HepG2 (cell line): ENCODE results near the gene ZNHIT6. TPM values are rescaled to one million over a fixed set of nuclear protein-coding genes. Genes with fewer than 3 reads are reported as not detected.

Experiments used
- ADNP ChIP-seq: sonication (generic); formaldehyde crosslinking; IDR thresholded peaks from 2 replicates; pipeline ENCODE4 v1.4.0; 2020; ENCODE audit warnings: missing genetic modification reagents
- ARNT2 ChIP-seq: sonication (generic); formaldehyde crosslinking; IDR thresholded peaks from 2 replicates; pipeline ENCODE4 v1.8.0; 2022; ENCODE audit warnings: mild to moderate bottlenecking, low read depth, missing genetic modification reagents, moderate library complexity
- FOSL2 ChIP-seq: sonication (generic); formaldehyde crosslinking; IDR thresholded peaks from 2 replicates; pipeline ENCODE4 v1.4.0; 2020; ENCODE audit warnings: missing genetic modification reagents
- FOXK2 ChIP-seq: fragments of 450-650 bp; IDR thresholded peaks from 2 replicates; pipeline ENCODE4 v1.6.1; 2016
- HCFC1 ChIP-seq: fragments of 150-350 bp; IDR thresholded peaks from 2 replicates; pipeline ENCODE4 v1.6.1; 2014; ENCODE audit warnings: low read depth, low read length
- KAT7 ChIP-seq: IDR thresholded peaks from 2 replicates; pipeline ENCODE4 v1.6.1; 2018; ENCODE audit warnings: borderline replicate concordance, missing compliant biosample characterization
- WIZ ChIP-seq: sonication (generic); formaldehyde crosslinking; IDR thresholded peaks from 2 replicates; pipeline ENCODE4 v1.5.1; 2020; ENCODE audit warnings: mild to moderate bottlenecking, missing genetic modification reagents
- ZFP62 ChIP-seq: sonication (generic); formaldehyde crosslinking; IDR thresholded peaks from 2 replicates; pipeline ENCODE4 v1.4.0; 2020; ENCODE audit warnings: missing genetic modification reagents
- ZNF143 ChIP-seq: sonication (generic); formaldehyde crosslinking; IDR thresholded peaks from 2 replicates; pipeline ENCODE4 v1.4.0; 2020; ENCODE audit warnings: missing genetic modification reagents
- ZNF232 ChIP-seq: sonication (generic); formaldehyde crosslinking; IDR thresholded peaks from 2 replicates; pipeline ENCODE4 v1.4.0; 2020; ENCODE audit warnings: missing genetic modification reagents, borderline replicate concordance
- ZNF460 ChIP-seq: sonication (generic); formaldehyde crosslinking; IDR thresholded peaks from 2 replicates; pipeline ENCODE4 v1.5.1; 2020; ENCODE audit warnings: missing genetic modification reagents, mild to moderate bottlenecking, borderline replicate concordance
- ZNF543 ChIP-seq: sonication (generic); formaldehyde crosslinking; IDR thresholded peaks from 2 replicates; pipeline ENCODE4 v1.4.0; 2020; ENCODE audit warnings: mild to moderate bottlenecking, missing genetic modification reagents
- polyA plus RNA-seq, 8 experiments: library from polyadenylated mRNA; depleted of rRNA in 3 of 8; stranded (reverse) in 7 of 8; unstranded in 1 of 8; fragments of >200 nt; fragmentation: Illumina TruSeq in 4 of 8; extraction: Trizol in 4 of 8; gene quantifications; 2 replicates each; pipeline versions ENCODE4 v1.2.1 to v1.2.3, GENCODE V29; 2011 to 2016; ENCODE audit warnings: low read depth in 4 of 8, missing spikeins in 1 of 8, mixed read lengths in 1 of 8; ENCODE audit not compliant: insufficient read depth in 1 of 8
- total RNA-seq, 5 experiments: library from RNA; depleted of rRNA; stranded (reverse); fragments of >200 nt; fragmentation: Illumina TruSeq; extraction: Trizol; gene quantifications; 2 replicates each; pipeline ENCODE4 v1.2.3, GENCODE V29; 2016; ENCODE audit warnings: low read depth in 1 of 5
- TF ChIP-seq, protein P1 (sequence below): sonication (generic); formaldehyde crosslinking; IDR thresholded peaks from 2 replicates; pipeline ENCODE4 v1.8.1; 2022; ENCODE audit warnings: low read depth, mild to moderate bottlenecking, missing genetic modification reagents
- TF ChIP-seq, protein P2 (sequence below): sonication (generic); formaldehyde crosslinking; IDR thresholded peaks from 2 replicates; pipeline ENCODE4 v1.8.1; 2023; ENCODE audit warnings: missing genetic modification reagents, inconsistent platforms, borderline replicate concordance
- TF ChIP-seq, protein P3 (sequence below): sonication (generic); formaldehyde crosslinking; IDR thresholded peaks from 2 replicates; pipeline ENCODE4 v1.5.0; 2020; ENCODE audit warnings: mild to moderate bottlenecking, missing genetic modification reagents
- TF ChIP-seq, protein P4 (sequence below): sonication (generic); formaldehyde crosslinking; IDR thresholded peaks from 2 replicates; pipeline ENCODE4 v1.5.1; 2020; ENCODE audit warnings: mild to moderate bottlenecking, missing genetic modification reagents, moderate library complexity
- TF ChIP-seq, protein P5 (sequence below): sonication (generic); formaldehyde crosslinking; IDR thresholded peaks from 2 replicates; pipeline ENCODE4 v1.8.0; 2022; ENCODE audit warnings: mild to moderate bottlenecking, missing genetic modification reagents

ZNHIT6 gene
- total and polyA plus RNA-seq, 2 of the 13 experiments (the other 11 are each of a cell fraction or from before 2014, with no cell fraction given) = 6.0 to 15.2 TPM

DNA sequence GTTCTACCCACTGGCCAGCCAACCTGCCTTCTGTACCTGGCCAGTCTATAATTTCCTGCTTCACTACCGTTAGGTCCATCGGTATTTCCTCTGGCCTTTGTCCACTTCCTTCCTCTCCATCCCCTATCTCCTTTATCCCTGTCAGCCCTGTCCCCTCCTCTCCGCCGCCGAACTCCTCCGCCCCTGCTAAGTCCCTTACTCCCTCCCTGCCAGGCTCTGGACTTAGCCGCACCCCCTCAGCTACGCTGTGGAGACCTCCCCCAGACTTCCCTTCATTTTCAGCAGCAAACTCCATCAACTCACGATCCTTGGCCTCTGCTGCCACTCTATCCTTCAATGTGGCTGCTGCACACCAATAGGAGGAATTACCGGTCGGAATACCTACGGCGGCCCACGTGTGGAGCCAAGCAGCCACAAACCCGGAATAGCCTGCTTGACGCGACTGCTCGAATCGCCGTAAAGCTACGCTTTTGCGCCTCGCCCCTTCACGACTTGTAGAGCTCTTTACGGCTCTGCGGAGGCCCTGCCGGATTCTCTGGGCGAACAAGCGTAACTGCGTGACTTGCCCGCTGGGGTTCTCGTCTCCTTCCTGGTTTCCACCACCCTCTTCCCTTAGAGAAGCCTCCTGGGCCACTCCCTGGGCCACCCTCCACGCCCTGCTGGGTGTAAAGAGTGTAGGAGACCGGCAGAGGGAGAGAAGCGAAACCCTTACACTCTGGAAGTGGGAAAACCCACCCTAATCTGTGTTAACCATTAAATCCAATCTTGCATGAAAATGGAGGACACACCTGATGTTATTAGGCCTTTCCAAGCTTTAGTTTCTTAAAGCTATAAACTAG, at the start of gene ZNHIT6 (continued):
- TF ChIP-seq ZNF143 (CRISPR knock-in tag) (peak; percentile 39; the same call in 1 of the 2 replicates), FOXK2 (0 out of 2 replicates have a peak, but pooled peaks have one; percentile 11), KAT7 (CRISPR knock-in tag) (peak; percentile 82), ZNF460 (CRISPR knock-in tag) (peak; percentile 36; the same call in 1 of the 2 replicates), FOSL2 (peak; percentile 43; the same call in 1 of the 2 replicates), ADNP (CRISPR knock-in tag) (no peak), HCFC1 (0 out of 2 replicates have a peak, but pooled peaks have one; percentile 39), WIZ (CRISPR knock-in tag) (peak; percentile 66; the same call in 1 of the 2 replicates), ARNT2 (peak; percentile 70), ZNF543 (CRISPR knock-in tag) (peak; percentile 74; the same call in 1 of the 2 replicates), ZFP62 (CRISPR knock-in tag) (no peak), ZNF232 (CRISPR knock-in tag) (peak; percentile 32; the same call in 1 of the 2 replicates)
- TF ChIP-seq, protein P1, sequence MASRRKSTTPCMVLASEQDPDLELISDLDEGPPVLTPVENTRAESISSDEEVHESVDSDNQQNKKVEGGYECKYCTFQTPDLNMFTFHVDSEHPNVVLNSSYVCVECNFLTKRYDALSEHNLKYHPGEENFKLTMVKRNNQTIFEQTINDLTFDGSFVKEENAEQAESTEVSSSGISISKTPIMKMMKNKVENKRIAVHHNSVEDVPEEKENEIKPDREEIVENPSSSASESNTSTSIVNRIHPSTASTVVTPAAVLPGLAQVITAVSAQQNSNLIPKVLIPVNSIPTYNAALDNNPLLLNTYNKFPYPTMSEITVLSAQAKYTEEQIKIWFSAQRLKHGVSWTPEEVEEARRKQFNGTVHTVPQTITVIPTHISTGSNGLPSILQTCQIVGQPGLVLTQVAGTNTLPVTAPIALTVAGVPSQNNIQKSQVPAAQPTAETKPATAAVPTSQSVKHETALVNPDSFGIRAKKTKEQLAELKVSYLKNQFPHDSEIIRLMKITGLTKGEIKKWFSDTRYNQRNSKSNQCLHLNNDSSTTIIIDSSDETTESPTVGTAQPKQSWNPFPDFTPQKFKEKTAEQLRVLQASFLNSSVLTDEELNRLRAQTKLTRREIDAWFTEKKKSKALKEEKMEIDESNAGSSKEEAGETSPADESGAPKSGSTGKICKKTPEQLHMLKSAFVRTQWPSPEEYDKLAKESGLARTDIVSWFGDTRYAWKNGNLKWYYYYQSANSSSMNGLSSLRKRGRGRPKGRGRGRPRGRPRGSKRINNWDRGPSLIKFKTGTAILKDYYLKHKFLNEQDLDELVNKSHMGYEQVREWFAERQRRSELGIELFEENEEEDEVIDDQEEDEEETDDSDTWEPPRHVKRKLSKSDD (CRISPR knock-in tag) = no peak
- TF ChIP-seq, protein P2, sequence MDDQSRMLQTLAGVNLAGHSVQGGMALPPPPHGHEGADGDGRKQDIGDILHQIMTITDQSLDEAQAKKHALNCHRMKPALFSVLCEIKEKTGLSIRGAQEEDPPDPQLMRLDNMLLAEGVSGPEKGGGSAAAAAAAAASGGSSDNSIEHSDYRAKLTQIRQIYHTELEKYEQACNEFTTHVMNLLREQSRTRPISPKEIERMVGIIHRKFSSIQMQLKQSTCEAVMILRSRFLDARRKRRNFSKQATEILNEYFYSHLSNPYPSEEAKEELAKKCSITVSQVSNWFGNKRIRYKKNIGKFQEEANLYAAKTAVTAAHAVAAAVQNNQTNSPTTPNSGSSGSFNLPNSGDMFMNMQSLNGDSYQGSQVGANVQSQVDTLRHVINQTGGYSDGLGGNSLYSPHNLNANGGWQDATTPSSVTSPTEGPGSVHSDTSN (CRISPR knock-in tag) = no peak
- TF ChIP-seq, protein P3, sequence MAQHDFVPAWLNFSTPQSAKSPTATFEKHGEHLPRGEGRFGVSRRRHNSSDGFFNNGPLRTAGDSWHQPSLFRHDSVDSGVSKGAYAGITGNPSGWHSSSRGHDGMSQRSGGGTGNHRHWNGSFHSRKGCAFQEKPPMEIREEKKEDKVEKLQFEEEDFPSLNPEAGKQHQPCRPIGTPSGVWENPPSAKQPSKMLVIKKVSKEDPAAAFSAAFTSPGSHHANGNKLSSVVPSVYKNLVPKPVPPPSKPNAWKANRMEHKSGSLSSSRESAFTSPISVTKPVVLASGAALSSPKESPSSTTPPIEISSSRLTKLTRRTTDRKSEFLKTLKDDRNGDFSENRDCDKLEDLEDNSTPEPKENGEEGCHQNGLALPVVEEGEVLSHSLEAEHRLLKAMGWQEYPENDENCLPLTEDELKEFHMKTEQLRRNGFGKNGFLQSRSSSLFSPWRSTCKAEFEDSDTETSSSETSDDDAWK (CRISPR knock-in tag) = no peak
- TF ChIP-seq, protein P4, sequence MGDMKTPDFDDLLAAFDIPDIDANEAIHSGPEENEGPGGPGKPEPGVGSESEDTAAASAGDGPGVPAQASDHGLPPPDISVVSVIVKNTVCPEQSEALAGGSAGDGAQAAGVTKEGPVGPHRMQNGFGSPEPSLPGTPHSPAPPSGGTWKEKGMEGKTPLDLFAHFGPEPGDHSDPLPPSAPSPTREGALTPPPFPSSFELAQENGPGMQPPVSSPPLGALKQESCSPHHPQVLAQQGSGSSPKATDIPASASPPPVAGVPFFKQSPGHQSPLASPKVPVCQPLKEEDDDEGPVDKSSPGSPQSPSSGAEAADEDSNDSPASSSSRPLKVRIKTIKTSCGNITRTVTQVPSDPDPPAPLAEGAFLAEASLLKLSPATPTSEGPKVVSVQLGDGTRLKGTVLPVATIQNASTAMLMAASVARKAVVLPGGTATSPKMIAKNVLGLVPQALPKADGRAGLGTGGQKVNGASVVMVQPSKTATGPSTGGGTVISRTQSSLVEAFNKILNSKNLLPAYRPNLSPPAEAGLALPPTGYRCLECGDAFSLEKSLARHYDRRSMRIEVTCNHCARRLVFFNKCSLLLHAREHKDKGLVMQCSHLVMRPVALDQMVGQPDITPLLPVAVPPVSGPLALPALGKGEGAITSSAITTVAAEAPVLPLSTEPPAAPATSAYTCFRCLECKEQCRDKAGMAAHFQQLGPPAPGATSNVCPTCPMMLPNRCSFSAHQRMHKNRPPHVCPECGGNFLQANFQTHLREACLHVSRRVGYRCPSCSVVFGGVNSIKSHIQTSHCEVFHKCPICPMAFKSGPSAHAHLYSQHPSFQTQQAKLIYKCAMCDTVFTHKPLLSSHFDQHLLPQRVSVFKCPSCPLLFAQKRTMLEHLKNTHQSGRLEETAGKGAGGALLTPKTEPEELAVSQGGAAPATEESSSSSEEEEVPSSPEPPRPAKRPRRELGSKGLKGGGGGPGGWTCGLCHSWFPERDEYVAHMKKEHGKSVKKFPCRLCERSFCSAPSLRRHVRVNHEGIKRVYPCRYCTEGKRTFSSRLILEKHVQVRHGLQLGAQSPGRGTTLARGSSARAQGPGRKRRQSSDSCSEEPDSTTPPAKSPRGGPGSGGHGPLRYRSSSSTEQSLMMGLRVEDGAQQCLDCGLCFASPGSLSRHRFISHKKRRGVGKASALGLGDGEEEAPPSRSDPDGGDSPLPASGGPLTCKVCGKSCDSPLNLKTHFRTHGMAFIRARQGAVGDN (CRISPR knock-in tag) = peak; percentile 95
- TF ChIP-seq, protein P5, sequence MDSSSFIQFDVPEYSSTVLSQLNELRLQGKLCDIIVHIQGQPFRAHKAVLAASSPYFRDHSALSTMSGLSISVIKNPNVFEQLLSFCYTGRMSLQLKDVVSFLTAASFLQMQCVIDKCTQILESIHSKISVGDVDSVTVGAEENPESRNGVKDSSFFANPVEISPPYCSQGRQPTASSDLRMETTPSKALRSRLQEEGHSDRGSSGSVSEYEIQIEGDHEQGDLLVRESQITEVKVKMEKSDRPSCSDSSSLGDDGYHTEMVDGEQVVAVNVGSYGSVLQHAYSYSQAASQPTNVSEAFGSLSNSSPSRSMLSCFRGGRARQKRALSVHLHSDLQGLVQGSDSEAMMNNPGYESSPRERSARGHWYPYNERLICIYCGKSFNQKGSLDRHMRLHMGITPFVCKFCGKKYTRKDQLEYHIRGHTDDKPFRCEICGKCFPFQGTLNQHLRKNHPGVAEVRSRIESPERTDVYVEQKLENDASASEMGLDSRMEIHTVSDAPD = peak; percentile 30; the same call in 1 of the 2 replicates
